Right renal cortex interstitium (tissue), 3 donors: ENCODE data around the gene DNPH1. TPM values are rescaled to one million over a fixed set of nuclear protein-coding genes. Genes with fewer than 3 reads are reported as not detected.

Source experiments
- DNase-seq, 3 donors: peaks; one replicate each; pipeline ENCODE4 v3.0.0-alpha.2; 2013; ENCODE audit warnings: low read depth in 3 of 3, low spot score in 2 of 3
- polyA plus RNA-seq, 3 donors: library from polyadenylated mRNA; unstranded; fragments of 120-200 nt; gene quantifications; one replicate each; pipeline ENCODE4 v1.2.1, GENCODE V29; 2013; ENCODE audit not compliant: insufficient read length in 3 of 3

Gene DNPH1
- polyA plus RNA-seq, 3 donors = 47.0 to 64.4 (median 49.4) TPM

DNA sequence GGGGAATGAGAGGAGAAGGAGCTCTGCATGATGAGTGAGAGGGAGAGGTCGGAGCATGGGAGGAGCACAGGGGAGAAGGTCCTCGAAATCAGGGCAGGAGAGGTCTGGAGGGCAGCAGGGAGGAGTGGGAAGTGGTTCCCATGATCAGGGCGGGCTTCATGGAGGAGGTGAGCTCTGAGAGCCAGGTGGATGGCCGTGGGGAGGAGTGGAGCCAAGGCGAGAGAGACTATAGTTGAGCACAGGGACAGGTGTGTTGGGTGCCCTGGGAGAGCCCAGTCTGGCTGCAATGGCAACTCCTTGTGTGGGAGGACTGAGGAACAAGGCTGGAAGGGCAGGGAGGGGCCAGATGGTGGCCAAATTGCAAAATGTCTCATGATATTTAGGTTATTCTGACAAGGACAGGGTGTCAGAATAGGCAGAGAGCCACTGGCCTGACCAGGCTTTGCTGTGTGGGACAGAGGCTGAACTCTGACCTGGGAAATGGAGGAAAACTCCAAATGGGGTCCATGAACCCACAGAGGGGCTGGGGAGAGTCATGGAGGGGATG, 35.4 kb upstream of the DNPH1 start:
- no peak for DNase-seq

GRCh38 chr6:43263314-43264178, 34.3 kb upstream of the DNPH1 start:
- DNase-seq = no peak

DNA sequence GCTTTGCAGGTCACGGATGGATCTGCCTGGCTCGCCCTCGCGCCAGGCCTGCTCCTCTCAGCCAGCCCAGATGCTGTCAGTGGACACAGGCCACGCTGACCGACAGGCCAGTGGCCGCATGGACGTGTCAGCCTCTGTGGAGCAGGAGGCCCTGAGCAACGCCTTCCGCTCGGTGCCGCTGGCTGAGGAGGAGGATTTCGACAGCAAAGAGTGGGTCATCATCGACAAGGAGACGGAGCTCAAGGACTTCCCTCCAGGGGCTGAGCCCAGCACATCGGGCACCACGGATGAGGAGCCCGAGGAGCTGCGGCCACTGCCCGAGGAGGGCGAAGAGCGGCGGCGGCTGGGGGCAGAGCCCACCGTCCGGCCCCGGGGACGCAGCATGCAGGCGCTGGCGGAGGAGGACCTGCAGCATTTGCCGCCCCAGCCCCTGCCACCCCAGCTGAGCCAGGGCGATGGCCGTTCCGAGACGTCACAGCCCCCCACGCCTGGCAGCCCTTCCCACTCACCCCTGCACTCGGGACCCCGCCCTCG, 33.6 kb upstream of the DNPH1 start:
- DNase-seq = no peak

- no peak for DNase-seq
Measured at GRCh38 chr6:43262000-43262779, 32.9 kb upstream of the DNPH1 start.

- DNase-seq = no peak
Measured at GRCh38 chr6:43261198-43261597, 31.9 kb upstream of the DNPH1 start.

DNA sequence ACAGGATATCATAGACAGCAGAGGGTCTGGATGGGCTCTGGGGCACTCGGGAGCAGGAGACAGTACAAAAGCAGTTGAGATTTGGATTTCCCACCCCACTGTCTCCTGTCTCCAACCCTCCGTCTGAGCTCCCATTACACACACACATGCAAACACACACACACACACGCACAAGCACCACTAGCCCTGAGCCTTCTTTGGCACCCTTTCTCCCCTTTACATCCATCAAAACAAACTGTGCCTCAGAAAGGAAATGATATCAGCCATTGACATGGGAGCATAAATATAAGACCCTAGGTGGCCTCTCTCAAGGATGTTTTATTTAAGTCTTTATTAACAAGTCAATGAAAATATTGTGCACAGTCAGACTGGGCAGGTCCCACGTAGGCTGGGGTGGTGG, 31.5 kb upstream of the DNPH1 start:
- no peak for DNase-seq

DNA sequence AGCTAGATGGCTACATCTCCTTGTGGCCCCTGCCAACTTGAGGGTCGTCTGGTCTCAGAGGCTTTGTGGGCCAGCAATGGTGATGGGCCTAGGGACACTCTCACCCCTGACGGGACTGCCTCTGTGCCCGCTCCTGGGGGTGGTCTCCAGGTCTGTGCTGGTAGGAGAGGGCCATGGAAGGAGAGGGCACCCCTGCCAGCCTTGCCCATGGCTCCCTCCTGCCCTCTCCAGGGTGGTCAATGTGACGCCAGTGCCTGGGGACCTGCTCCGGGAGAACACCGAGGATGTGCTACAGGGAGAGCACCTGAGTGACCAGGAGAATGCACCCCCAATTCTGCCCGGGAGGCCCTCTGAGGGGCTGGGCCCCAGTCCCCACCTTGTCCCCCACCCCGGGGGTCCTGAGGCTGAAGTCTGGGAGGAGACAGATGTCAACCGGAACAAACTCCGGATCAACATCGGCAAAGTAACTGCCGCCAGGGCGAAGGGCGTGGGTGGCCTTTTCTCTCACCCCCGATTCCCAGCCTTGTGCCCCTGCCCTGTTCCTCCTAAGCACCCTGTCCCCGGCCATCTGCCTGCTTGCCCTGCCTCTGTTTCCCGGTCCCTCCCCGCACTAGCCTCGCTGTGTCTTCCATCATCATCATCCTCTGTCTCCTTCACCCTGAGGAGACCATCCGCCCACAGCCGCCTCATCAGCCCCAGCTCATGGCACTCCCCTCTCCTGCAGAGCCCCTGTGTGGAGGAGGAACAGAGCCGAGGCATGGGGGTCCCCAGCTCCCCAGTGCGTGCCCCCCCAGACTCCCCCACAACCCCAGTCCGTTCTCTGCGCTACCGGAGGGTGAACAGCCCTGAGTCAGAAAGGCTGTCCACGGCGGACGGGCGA, 29.8 kb upstream of the DNPH1 start:
- no peak for DNase-seq

GRCh38 chr6:43258180-43258579, 28.9 kb upstream of the DNPH1 start:
- DNase-seq = no peak

GRCh38 chr6:43257367-43258145, 28.3 kb upstream of the DNPH1 start:
- no peak for DNase-seq

DNA sequence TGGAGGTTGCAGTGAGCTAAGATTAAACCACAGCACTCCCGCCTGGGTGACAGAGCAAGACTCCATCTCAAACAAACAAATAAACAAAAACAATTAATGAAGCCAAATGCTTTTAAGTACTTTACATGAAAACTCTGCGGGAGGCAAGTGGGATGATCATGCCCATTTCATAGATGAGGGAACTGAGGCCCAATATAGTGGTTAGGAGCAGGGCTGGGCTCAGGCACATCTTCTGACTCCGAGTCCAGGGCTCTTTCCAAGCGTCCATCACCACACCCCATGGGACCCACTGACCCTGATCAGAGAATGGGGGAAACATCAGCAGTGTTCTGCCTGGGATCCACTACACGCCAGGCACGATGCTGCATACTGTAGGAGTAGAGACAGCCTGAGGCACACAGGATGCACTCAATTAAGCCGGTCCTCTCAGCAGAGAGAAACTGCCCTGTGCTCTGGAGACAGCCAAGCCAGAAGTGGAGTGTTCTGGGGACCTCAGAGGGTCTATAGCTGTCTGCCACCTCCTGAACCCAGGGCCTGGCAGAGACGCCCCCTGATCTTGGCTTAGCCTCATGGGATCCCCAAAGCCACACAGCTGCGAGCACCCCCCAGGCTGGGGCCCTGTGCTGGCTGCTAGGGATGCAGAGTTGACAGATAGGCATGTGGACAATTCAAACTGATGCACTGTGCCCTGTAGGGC, 27.5 kb upstream of the DNPH1 start:
- DNase-seq = no peak

DNA sequence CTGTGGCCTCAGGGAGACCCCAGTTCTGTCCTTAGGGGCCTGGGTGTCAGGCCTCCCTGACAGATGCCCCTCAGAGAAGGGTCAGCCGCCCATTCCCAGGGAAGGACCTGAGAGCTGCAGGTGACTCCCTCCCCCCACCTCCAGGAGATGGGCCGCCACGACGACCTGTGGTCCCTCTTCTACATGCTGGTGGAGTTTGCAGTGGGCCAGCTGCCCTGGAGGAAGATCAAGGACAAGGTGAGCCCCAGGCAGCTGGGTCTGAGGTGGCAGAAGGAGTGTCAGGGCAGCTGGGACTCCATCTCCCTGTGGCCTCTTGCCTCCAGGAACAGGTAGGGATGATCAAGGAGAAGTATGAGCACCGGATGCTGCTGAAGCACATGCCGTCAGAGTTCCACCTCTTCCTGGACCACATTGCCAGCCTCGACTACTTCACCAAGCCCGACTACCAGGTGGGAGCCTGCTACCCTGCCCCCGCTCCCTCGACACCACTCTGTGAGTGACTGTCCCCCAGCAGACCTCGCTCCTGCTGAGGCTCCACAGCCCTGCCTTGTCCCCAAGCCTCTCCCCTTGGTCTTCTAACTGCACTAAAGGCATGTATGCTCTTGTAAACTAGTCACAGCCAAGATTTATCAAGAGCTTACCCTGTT, 26.2 kb upstream of the DNPH1 start:
- DNase-seq = no peak

- DNase-seq = no peak
Measured at GRCh38 chr6:43254846-43255245, 25.6 kb upstream of the DNPH1 start.

DNA sequence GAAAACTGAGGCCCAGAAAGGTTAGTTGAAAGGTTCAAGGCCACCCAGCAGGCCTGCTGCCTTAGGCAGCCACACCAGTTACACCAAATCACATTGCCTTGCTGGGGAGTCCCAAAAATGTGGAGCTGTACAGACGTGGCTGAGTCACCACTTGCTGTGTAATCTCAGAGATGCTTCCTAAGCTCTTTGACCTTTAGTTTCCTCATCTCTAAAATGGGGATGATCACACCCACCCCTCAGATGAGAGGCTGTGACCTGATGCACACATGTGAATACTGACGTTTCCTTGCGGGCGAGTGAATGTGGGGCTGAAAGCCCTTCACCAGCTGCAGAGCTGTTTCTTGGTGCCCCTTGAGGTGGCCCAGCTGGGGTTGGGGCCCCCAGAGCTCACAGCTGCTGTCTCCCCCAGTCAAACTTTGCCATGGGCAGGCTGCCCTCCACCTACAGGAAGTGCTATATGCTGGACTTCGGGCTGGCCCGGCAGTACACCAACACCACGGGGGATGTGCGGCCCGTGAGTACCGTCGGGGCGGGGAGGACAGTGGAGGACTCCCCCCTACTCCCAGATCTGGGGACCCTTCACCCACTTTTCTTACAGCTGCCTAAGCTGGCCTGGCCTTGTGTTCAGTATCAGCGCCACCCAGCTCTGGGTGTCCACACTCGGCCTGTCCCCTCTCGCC, 25.0 kb upstream of the DNPH1 start:
- DNase-seq = no peak

- no peak for DNase-seq
Measured at GRCh38 chr6:43253401-43253800, 24.1 kb upstream of the DNPH1 start.

GRCh38 chr6:43250992-43251373, 21.7 kb upstream of the DNPH1 start:
- no peak for DNase-seq

DNA sequence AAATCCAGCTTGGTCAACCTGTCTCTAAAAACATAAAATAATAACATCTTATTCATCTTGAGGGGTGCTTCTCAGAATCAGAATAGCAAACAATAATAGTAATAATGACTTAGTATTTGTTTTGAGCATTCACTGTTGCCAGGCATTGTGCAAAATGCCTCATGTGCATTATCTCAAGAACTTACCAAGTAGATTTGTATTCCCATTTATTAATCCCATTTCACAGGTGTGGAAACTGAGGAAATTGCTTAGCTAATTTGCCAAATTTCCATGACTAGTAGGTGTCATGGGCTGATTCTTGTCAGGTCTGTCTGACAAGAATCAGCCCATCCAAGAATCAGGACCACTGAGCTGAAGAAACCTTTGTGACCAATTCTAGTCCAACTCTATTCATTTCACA, 19.5 kb upstream of the DNPH1 start:
- DNase-seq = no peak

DNA sequence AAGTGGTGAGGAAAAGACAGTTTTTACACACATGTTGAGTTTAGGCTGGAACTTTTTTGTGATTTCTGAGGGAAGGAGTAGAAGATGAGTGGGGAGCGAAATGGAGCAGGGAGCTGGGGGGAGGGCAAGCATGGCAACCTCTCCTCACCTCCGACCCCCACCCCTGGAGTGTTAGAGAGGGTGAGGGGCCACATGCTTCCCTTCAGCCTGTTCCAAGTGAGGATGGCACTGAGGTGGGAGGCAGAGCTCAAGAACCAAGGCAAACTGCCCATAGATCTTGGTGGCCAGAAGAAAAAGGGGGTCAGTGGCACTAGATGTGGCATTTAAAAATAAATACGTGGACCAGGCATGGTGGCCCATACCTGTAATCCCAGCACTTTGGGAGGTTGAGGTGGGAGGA, 18.8 kb upstream of the DNPH1 start:
- no peak for DNase-seq
